HEK293 (cell line): ENCODE data around the gene EOMES.

Experiments used
- CTCF ChIA-PET: fragments of 350-600 bp; formaldehyde crosslinking; extraction: SDS; loops from one replicate; lab custom pipeline; 2021; ENCODE audit warnings: antibody characterized with exemption; lab: Yijun Ruan, JAX
- POLR2A ChIA-PET: fragments of 300-600 bp; formaldehyde crosslinking; extraction: SDS; loops from one replicate; lab custom pipeline; 2020; ENCODE audit warnings: antibody characterized with exemption, inconsistent platforms; lab: Yijun Ruan, JAX
- H3K27ac ChIP-seq: fragments of 200-500 bp; sonication (Bioruptor generic); 2 replicates; pipeline ENCODE4 v1.5.1; 2014; ENCODE audit warnings: low read depth, low read length, control low read depth, inconsistent platforms; ENCODE audit errors: extremely low read depth
- H3K36me3 ChIP-seq, 2 experiments: fragments of 200-500 bp in 1 of 2; sonication (Bioruptor generic) in 1 of 2; 1 replicate in 1 of 2; 2 replicates in 1 of 2; pipeline ENCODE4 v1.5.1; 2014 to 2017; ENCODE audit warnings: inconsistent platforms in 2 of 2, low read length in 2 of 2; ENCODE audit not compliant: control insufficient read depth in 2 of 2, insufficient read depth in 1 of 2
- H3K4me1 ChIP-seq: fragments of 200-500 bp; sonication (Bioruptor generic); 2 replicates; pipeline ENCODE4 v1.5.1; 2014; ENCODE audit warnings: mild to moderate bottlenecking, low read length, inconsistent platforms; ENCODE audit not compliant: control insufficient read depth, insufficient read depth
- H3K4me3 ChIP-seq: 2 replicates; pipeline ENCODE4 v1.5.1; 2011; ENCODE audit warnings: low read depth, mild to moderate bottlenecking, control low read depth, low read length, moderate library complexity
- H3K9me3 ChIP-seq: fragments of 200-500 bp; sonication (Bioruptor generic); 2 replicates; pipeline ENCODE4 v1.5.1; 2014; ENCODE audit warnings: low read depth, low read length, inconsistent platforms; ENCODE audit not compliant: control insufficient read depth, insufficient read depth
- BCL11B ChIP-seq: fragments of 450-650 bp; formaldehyde crosslinking; IDR thresholded peaks from 2 replicates; pipeline ENCODE4 v1.5.1; 2016; ENCODE audit warnings: low read depth, missing biosample characterization, missing genetic modification characterization
- HIC1 ChIP-seq: fragments of 450-650 bp; formaldehyde crosslinking; IDR thresholded peaks from 2 replicates; pipeline ENCODE4 v1.5.1; 2016; ENCODE audit warnings: missing biosample characterization, missing genetic modification characterization
- KLF10 ChIP-seq: fragments of 450-650 bp; IDR thresholded peaks from 2 replicates; pipeline ENCODE4 v1.5.1; 2018; ENCODE audit warnings: missing biosample characterization, mild to moderate bottlenecking, missing genetic modification characterization
- KLF16 ChIP-seq: fragments of 450-650 bp; formaldehyde crosslinking; IDR thresholded peaks from 2 replicates; pipeline ENCODE4 v1.5.1; 2017; ENCODE audit warnings: missing biosample characterization, missing genetic modification characterization
- REPIN1 ChIP-seq: fragments of 450-650 bp; formaldehyde crosslinking; IDR thresholded peaks from 2 replicates; pipeline ENCODE4 v1.5.1; 2017; ENCODE audit warnings: missing biosample characterization, missing genetic modification characterization, low read depth
- ZBTB1 ChIP-seq: fragments of 450-650 bp; formaldehyde crosslinking; IDR thresholded peaks from 2 replicates; pipeline ENCODE4 v1.5.1; 2016; ENCODE audit warnings: missing biosample characterization, missing genetic modification characterization
- ZBTB8A ChIP-seq: fragments of 450-650 bp; formaldehyde crosslinking; IDR thresholded peaks from 2 replicates; pipeline ENCODE4 v1.5.1; 2016; ENCODE audit warnings: missing biosample characterization, missing genetic modification characterization
- ZNF10 ChIP-seq: fragments of 450-650 bp; formaldehyde crosslinking; IDR thresholded peaks from 2 replicates; pipeline ENCODE4 v1.5.1; 2017; ENCODE audit warnings: missing biosample characterization, missing genetic modification characterization
- ZNF138 ChIP-seq: fragments of 450-650 bp; formaldehyde crosslinking; IDR thresholded peaks from 2 replicates; pipeline ENCODE4 v1.5.1; 2016; ENCODE audit warnings: missing biosample characterization, missing genetic modification characterization, borderline replicate concordance
- ZNF146 ChIP-seq: fragments of 450-650 bp; formaldehyde crosslinking; IDR thresholded peaks from 2 replicates; pipeline ENCODE4 v1.5.1; 2016; ENCODE audit warnings: missing biosample characterization, missing genetic modification characterization
- ZNF169 ChIP-seq: fragments of 450-650 bp; formaldehyde crosslinking; IDR thresholded peaks from 2 replicates; pipeline ENCODE4 v1.5.1; 2016; ENCODE audit warnings: missing biosample characterization, missing genetic modification characterization
- ZNF23 ChIP-seq: fragments of 450-650 bp; formaldehyde crosslinking; IDR thresholded peaks from 2 replicates; pipeline ENCODE4 v1.5.1; 2016; ENCODE audit warnings: missing biosample characterization, missing genetic modification characterization, borderline replicate concordance
- ZNF24 ChIP-seq: fragments of 450-650 bp; formaldehyde crosslinking; IDR thresholded peaks from 2 replicates; pipeline ENCODE4 v1.5.1; 2016; ENCODE audit warnings: missing biosample characterization, missing genetic modification characterization
- ZNF433 ChIP-seq: fragments of 450-650 bp; formaldehyde crosslinking; IDR thresholded peaks from 2 replicates; pipeline ENCODE4 v1.5.1; 2016; ENCODE audit warnings: missing biosample characterization, missing genetic modification characterization, low read depth
- ZNF473 ChIP-seq: fragments of 450-650 bp; formaldehyde crosslinking; IDR thresholded peaks from 2 replicates; pipeline ENCODE4 v1.5.1; 2017; ENCODE audit warnings: missing biosample characterization, missing genetic modification characterization
- ZNF48 ChIP-seq: fragments of 450-650 bp; formaldehyde crosslinking; IDR thresholded peaks from 2 replicates; pipeline ENCODE4 v1.5.1; 2016; ENCODE audit warnings: missing biosample characterization, missing genetic modification characterization
- ZNF514 ChIP-seq: fragments of 450-650 bp; formaldehyde crosslinking; IDR thresholded peaks from 2 replicates; pipeline ENCODE4 v1.5.1; 2016; ENCODE audit warnings: missing biosample characterization, missing genetic modification characterization
- ZNF555 ChIP-seq: fragments of 450-650 bp; formaldehyde crosslinking; conservative IDR thresholded peaks from 2 replicates; pipeline ENCODE4 v1.5.1; 2017; ENCODE audit warnings: missing biosample characterization, mild to moderate bottlenecking, missing genetic modification characterization, inconsistent platforms
- ZNF558 ChIP-seq: fragments of 450-650 bp; formaldehyde crosslinking; IDR thresholded peaks from 2 replicates; pipeline ENCODE4 v1.5.1; 2016; ENCODE audit warnings: missing biosample characterization, missing genetic modification characterization
- ZNF645 ChIP-seq: fragments of 450-650 bp; formaldehyde crosslinking; IDR thresholded peaks from 2 replicates; pipeline ENCODE4; 2016; ENCODE audit warnings: missing biosample characterization, missing genetic modification characterization
- ZNF654 ChIP-seq: fragments of 450-650 bp; formaldehyde crosslinking; IDR thresholded peaks from 2 replicates; pipeline ENCODE4 v1.5.1; 2016; ENCODE audit warnings: low read depth, missing biosample characterization, missing genetic modification characterization
- ZNF670 ChIP-seq: fragments of 450-650 bp; formaldehyde crosslinking; IDR thresholded peaks from 2 replicates; pipeline ENCODE4 v1.5.1; 2016; ENCODE audit warnings: missing biosample characterization, missing genetic modification characterization, low read depth
- ZNF843 ChIP-seq: fragments of 450-650 bp; formaldehyde crosslinking; IDR thresholded peaks from 2 replicates; pipeline ENCODE4 v1.5.1; 2016; ENCODE audit warnings: missing biosample characterization, missing genetic modification characterization
- TF ChIP-seq, protein P1 (sequence below): fragments of 450-650 bp; formaldehyde crosslinking; IDR thresholded peaks from 2 replicates; pipeline ENCODE4 v1.5.1; 2016; ENCODE audit warnings: missing biosample characterization, missing genetic modification characterization, low read depth
- TF ChIP-seq, protein P2 (sequence below): fragments of 450-650 bp; formaldehyde crosslinking; IDR thresholded peaks from 2 replicates; pipeline ENCODE4 v1.5.1; 2016; ENCODE audit warnings: missing biosample characterization, missing genetic modification characterization

EOMES gene

GRCh38 chr3:27719314-27720003, 2.7 kb downstream of the EOMES start:
- Histone ChIP-seq H3K4me3 (no peak overlapping the region), H3K27ac (no peak overlapping the region), H3K36me3 (peaks cover 0 to 5% of the 10 kb centered on the region in 2 experiments; a peak in 1 of 3 replicates), H3K9me3 (no peaks in the 10 kb centered on the region), H3K4me1 (no peaks in the 10 kb centered on the region)
- ChIA-PET CTCF (interaction anchor here (1.9 kb wide), 1 partner anchor 609 kb away, joined by 9 read pairs; no protein-coding TSS in a partner anchor), POLR2A (interaction anchor here (0.6 kb wide), 1 partner anchor 372 kb away, joined by 3 read pairs; no protein-coding TSS in a partner anchor)
- TF ChIP-seq ZBTB8A (tag by site-specific recombination) (no peak), ZNF555 (tag by site-specific recombination) (no peak), ZNF558 (tag by site-specific recombination) (no peak), ZNF473 (tag by site-specific recombination) (no peak), ZNF146 (tag by site-specific recombination) (no peak), ZNF654 (tag by site-specific recombination) (no peak), ZNF169 (tag by site-specific recombination) (no peak), ZNF514 (tag by site-specific recombination) (no peak)

DNA sequence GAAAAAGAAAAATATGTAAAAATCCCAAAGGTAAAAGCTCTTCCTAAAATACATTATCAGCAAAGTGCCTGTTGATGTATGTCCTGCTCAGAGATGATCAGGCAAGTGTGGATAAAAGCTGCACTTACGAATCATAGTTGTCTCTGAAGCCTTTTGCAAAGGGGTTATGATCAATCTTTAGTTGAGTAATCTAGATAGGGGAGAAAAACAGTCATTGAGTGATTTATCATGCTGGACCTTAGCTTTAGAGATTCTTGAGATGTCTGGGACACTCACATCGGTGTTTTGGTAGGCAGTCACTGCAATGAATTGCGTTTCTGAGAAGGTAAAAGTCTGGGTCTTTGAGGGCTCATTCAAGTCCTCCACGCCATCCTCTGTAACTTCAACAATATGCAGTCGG, 3.7 kb downstream of the EOMES start:
- TF ChIP-seq KLF16 (no peak), ZNF433 (no peak), ZNF645 (no peak), ZBTB1 (no peak), KLF10 (tag by site-specific recombination) (no peak), REPIN1 (tag by site-specific recombination) (no peak), ZNF23 (no peak), ZNF138 (no peak), ZNF24 (tag by site-specific recombination) (no peak), ZNF843 (tag by site-specific recombination) (no peak)
- H3K36me3 ChIP-seq = peaks cover 0 to 5% of the 10 kb centered on the region in 2 experiments; a peak in 1 of 3 replicates
- no peak overlapping the region for H3K27ac ChIP-seq
- no peaks in the 10 kb centered on the region for H3K4me1 ChIP-seq
- H3K9me3 ChIP-seq = no peaks in the 10 kb centered on the region
- H3K4me3 ChIP-seq = no peak overlapping the region
- ChIA-PET CTCF (interaction anchor here (0.6 to 1.9 kb wide), 2 partner anchors 610 to 1846 kb away, joined by 3 to 9 read pairs; no protein-coding TSS in a partner anchor), POLR2A (no interaction called here)

- ChIA-PET POLR2A (no interaction called here), CTCF (interaction anchor here (0.6 to 1.9 kb wide), 3 partner anchors 15 to 611 kb away, joined by 3 to 9 read pairs (median 3); no protein-coding TSS in a partner anchor)
- TF ChIP-seq BCL11B (tag by site-specific recombination) = no peak
- no peak for TF ChIP-seq ZBTB1
- TF ChIP-seq ZNF48 (tag by site-specific recombination) = no peak
- no peak for TF ChIP-seq HIC1 (tag by site-specific recombination)
- TF ChIP-seq ZNF670 (tag by site-specific recombination) = no peak
- TF ChIP-seq, protein P1, sequence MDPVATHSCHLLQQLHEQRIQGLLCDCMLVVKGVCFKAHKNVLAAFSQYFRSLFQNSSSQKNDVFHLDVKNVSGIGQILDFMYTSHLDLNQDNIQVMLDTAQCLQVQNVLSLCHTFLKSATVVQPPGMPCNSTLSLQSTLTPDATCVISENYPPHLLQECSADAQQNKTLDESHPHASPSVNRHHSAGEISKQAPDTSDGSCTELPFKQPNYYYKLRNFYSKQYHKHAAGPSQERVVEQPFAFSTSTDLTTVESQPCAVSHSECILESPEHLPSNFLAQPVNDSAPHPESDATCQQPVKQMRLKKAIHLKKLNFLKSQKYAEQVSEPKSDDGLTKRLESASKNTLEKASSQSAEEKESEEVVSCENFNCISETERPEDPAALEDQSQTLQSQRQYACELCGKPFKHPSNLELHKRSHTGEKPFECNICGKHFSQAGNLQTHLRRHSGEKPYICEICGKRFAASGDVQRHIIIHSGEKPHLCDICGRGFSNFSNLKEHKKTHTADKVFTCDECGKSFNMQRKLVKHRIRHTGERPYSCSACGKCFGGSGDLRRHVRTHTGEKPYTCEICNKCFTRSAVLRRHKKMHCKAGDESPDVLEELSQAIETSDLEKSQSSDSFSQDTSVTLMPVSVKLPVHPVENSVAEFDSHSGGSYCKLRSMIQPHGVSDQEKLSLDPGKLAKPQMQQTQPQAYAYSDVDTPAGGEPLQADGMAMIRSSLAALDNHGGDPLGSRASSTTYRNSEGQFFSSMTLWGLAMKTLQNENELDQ (tag by site-specific recombination) = no peak
- TF ChIP-seq, protein P2, sequence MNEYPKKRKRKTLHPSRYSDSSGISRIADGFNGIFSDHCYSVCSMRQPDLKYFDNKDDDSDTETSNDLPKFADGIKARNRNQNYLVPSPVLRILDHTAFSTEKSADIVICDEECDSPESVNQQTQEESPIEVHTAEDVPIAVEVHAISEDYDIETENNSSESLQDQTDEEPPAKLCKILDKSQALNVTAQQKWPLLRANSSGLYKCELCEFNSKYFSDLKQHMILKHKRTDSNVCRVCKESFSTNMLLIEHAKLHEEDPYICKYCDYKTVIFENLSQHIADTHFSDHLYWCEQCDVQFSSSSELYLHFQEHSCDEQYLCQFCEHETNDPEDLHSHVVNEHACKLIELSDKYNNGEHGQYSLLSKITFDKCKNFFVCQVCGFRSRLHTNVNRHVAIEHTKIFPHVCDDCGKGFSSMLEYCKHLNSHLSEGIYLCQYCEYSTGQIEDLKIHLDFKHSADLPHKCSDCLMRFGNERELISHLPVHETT = no peak
- TF ChIP-seq ZNF10 = no peak
Observed at GRCh38 chr3:27717200-27717852, 4.8 kb downstream of the EOMES start.

More at GRCh38 chr3:27717200-27717852, 4.8 kb downstream of the EOMES start:
- peaks cover 0 to 5% of the 10 kb centered on the region in 2 experiments; a peak in 1 of 3 replicates for H3K36me3 ChIP-seq
- no peak overlapping the region for H3K27ac ChIP-seq
- no peak overlapping the region for H3K4me3 ChIP-seq
- no peaks in the 10 kb centered on the region for H3K4me1 ChIP-seq
- no peaks in the 10 kb centered on the region for H3K9me3 ChIP-seq
